Measurements from ENCODE around the gene SLC30A1. TPM values are rescaled to one million over a fixed set of nuclear protein-coding genes. Genes with fewer than 3 reads are reported as not detected.
A peak's percentile ranks its signal among the peaks of the same experiment; 100 is the strongest.

SLC30A1 gene
- total and polyA plus RNA-seq, 2 experiments from 2014 or later = 23.0 to 46.9 TPM

DNA sequence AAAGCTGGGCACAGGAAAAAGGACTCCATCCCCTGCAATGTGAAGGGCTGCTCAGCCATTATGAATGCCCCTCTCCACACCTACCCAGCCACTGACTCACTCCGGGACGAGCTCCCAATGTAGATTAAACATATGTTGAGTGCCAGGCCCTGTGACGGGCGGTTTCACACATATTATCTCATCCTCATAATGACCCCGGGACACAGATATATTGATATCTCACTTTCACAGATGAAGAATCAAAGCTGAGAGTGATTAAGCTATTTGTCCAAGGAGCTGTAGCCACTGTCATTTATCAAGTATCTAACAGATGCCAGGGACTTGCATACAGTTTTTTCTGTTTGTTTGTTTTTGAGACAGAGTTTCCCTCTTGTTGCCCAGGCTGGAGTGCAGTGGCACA lies 35.0 kb upstream of the SLC30A1 start:
- WGBS, 2 experiments (ENCODE audit: low coverage in 1 of 2, low lambda C conversion rate in 2 of 2, missing lambda C conversion rate in 2 of 2) = 56 to 59% methylated on average over 5 of the region's 5 CpGs
- H3F3A ChIP-seq (ENCODE audit: insufficient read depth) = peaks cover 6% of the 10 kb centered on the region
- no peaks in the 10 kb centered on the region for H4K20me1 ChIP-seq (ENCODE audit: insufficient read depth)
- no peak overlapping the region for H3K4me3 ChIP-seq
- H3K9me2 ChIP-seq (ENCODE audit: insufficient read depth) = no peaks in the 10 kb centered on the region
- H3K79me2 ChIP-seq (ENCODE audit: insufficient read depth) = no peaks in the 10 kb centered on the region
- H3K4me1 ChIP-seq (ENCODE audit: insufficient read depth) = peaks cover 18% of the 10 kb centered on the region
- TF ChIP-seq EZH2 (IDR thresholded peaks at IDR 0.05; ENCODE audit: insufficient read depth, poor library complexity, severe bottlenecking) (no peak), EZH2phosphoT487 (IDR thresholded peaks at IDR 0.05; ENCODE audit: insufficient read depth, low read depth) (no peak)
- peak overlapping the region; percentile 90 for H3K27ac ChIP-seq
- H3K27me3 ChIP-seq (replicated peaks; ENCODE audit: insufficient read depth) = no peaks in the 10 kb centered on the region
- DNase-seq = no peak
- in situ Hi-C loops (cut with MboI) = no loop called here
- H3K9me3 ChIP-seq (ENCODE audit: low read depth) = no peaks in the 10 kb centered on the region
- no peak overlapping the region for H3K4me2 ChIP-seq (ENCODE audit: unreplicated experiment)
- no peak overlapping the region for H3K9ac ChIP-seq
- H2AFZ ChIP-seq = no peak overlapping the region
- no peaks in the 10 kb centered on the region for H3K36me3 ChIP-seq (ENCODE audit: low read depth)

GRCh38 chr1:211613108-211613947 lies 34.4 kb upstream of the SLC30A1 start:
- H3K9ac ChIP-seq = peak overlapping the region; percentile 62
- no peaks in the 10 kb centered on the region for H3K9me2 ChIP-seq (ENCODE audit: insufficient read depth)

DNA sequence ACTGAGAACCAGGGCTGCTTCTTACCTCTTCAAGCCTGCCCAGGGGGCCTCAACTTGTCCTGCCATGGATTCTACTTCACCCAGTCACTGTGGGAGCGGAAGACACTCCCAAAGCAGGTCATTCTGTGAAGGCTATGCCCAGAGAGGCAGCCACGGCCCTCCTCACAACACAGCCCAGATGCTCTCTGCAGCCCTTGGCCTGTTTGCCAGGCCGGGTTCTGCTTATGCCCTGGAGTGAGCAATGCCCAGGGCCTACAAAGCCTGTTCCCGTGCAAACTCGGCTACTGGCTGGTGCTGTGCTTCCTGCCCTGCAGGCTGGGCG lies 33.8 kb upstream of the SLC30A1 start:
- DNase-seq = no peak
- Histone ChIP-seq H3F3A (ENCODE audit: insufficient read depth) (peaks cover 6% of the 10 kb centered on the region), H3K9ac (peak overlapping the region; percentile 62), H3K4me1 (ENCODE audit: insufficient read depth) (peaks cover 18% of the 10 kb centered on the region), H3K9me3 (ENCODE audit: low read depth) (no peaks in the 10 kb centered on the region), H3K36me3 (ENCODE audit: low read depth) (no peaks in the 10 kb centered on the region), H4K20me1 (ENCODE audit: insufficient read depth) (no peaks in the 10 kb centered on the region), H3K27me3 (replicated peaks; ENCODE audit: insufficient read depth) (no peaks in the 10 kb centered on the region), H3K79me2 (ENCODE audit: insufficient read depth) (no peaks in the 10 kb centered on the region), H3K9me2 (ENCODE audit: insufficient read depth) (no peaks in the 10 kb centered on the region), H3K4me2 (ENCODE audit: unreplicated experiment) (peak overlapping the region; percentile 19), H3K27ac (peak overlapping the region; percentile 90), H2AFZ (peak overlapping the region; percentile 76), H3K4me3 (no peak overlapping the region)
- in situ Hi-C loops (cut with MboI) = no loop called here
- TF ChIP-seq EZH2phosphoT487 (IDR thresholded peaks at IDR 0.05; ENCODE audit: insufficient read depth, low read depth) (no peak), EZH2 (IDR thresholded peaks at IDR 0.05; ENCODE audit: insufficient read depth, poor library complexity, severe bottlenecking) (no peak)
- 86 to 87% methylated on average over 6 of the region's 6 CpGs for WGBS, 2 experiments (ENCODE audit: low coverage in 1 of 2, low lambda C conversion rate in 2 of 2, missing lambda C conversion rate in 2 of 2)

More at GRCh38 chr1:211613108-211613947, 34.4 kb upstream of the SLC30A1 start:
- H3K4me3 ChIP-seq = no peak overlapping the region
- peak overlapping the region; percentile 76 for H2AFZ ChIP-seq
- H3K4me2 ChIP-seq (ENCODE audit: unreplicated experiment) = peak overlapping the region; percentile 19
- H3K79me2 ChIP-seq (ENCODE audit: insufficient read depth) = no peaks in the 10 kb centered on the region
- H3K9me3 ChIP-seq (ENCODE audit: low read depth) = no peaks in the 10 kb centered on the region
- DNase-seq = peak; percentile 99
- 25 to 28% methylated on average over 8 of the region's 8 CpGs for WGBS, 2 experiments (ENCODE audit: low coverage in 1 of 2, low lambda C conversion rate in 2 of 2, missing lambda C conversion rate in 2 of 2)
- H3K4me1 ChIP-seq (ENCODE audit: insufficient read depth) = peaks cover 18% of the 10 kb centered on the region
- H3K27me3 ChIP-seq (replicated peaks; ENCODE audit: insufficient read depth) = no peaks in the 10 kb centered on the region
- no peaks in the 10 kb centered on the region for H3K36me3 ChIP-seq (ENCODE audit: low read depth)
- H4K20me1 ChIP-seq (ENCODE audit: insufficient read depth) = no peaks in the 10 kb centered on the region
- H3F3A ChIP-seq (ENCODE audit: insufficient read depth) = peaks cover 6% of the 10 kb centered on the region
- peak overlapping the region; percentile 90 for H3K27ac ChIP-seq
- TF ChIP-seq EZH2 (IDR thresholded peaks at IDR 0.05; ENCODE audit: insufficient read depth, poor library complexity, severe bottlenecking) = no peak
- TF ChIP-seq EZH2phosphoT487 (IDR thresholded peaks at IDR 0.05; ENCODE audit: insufficient read depth, low read depth) = no peak
- in situ Hi-C loops (cut with MboI) = no loop called here

DNA sequence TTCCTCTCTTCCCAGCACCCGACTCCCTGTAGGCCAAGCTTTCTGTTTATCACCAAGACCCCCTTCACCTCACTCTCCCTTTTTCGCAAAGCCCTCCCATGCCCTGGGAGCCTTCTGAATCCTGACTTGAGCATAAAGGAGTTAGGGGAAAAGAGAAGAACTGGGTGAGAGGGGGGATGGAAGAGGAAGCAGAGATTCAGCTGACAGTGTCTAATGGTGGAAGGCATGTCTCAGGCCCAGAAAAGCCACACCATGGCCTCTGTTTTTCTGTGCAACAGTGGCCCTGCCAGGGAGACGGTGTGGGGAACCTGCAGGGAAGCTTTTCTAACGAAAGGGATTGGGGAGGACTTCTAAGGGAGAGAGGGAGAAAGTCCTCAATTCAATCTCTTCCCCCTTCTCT lies 32.9 kb upstream of the SLC30A1 start:
- Histone ChIP-seq H3K9me2 (ENCODE audit: insufficient read depth) (no peaks in the 10 kb centered on the region), H3F3A (ENCODE audit: insufficient read depth) (peaks cover 6% of the 10 kb centered on the region), H3K79me2 (ENCODE audit: insufficient read depth) (no peaks in the 10 kb centered on the region), H3K4me1 (ENCODE audit: insufficient read depth) (peaks cover 18% of the 10 kb centered on the region), H3K27me3 (replicated peaks; ENCODE audit: insufficient read depth) (no peaks in the 10 kb centered on the region), H3K36me3 (ENCODE audit: low read depth) (no peaks in the 10 kb centered on the region), H3K27ac (no peak overlapping the region; the same call in 1 of the 2 replicates), H3K4me2 (ENCODE audit: unreplicated experiment) (no peak overlapping the region), H2AFZ (peak overlapping the region; percentile 61), H3K4me3 (no peak overlapping the region), H3K9ac (no peak overlapping the region), H4K20me1 (ENCODE audit: insufficient read depth) (no peaks in the 10 kb centered on the region), H3K9me3 (ENCODE audit: low read depth) (no peaks in the 10 kb centered on the region)
- WGBS, 2 experiments (ENCODE audit: low coverage in 1 of 2, low lambda C conversion rate in 2 of 2, missing lambda C conversion rate in 2 of 2) = 68 to 76% methylated on average over 4 of the region's 4 CpGs
- in situ Hi-C loops (cut with MboI) = no loop called here
- no peak for DNase-seq
- TF ChIP-seq EZH2 (IDR thresholded peaks at IDR 0.05; ENCODE audit: insufficient read depth, poor library complexity, severe bottlenecking) (no peak), EZH2phosphoT487 (IDR thresholded peaks at IDR 0.05; ENCODE audit: insufficient read depth, low read depth) (no peak)
